ENCODE measurements around the gene LRFN5.

- TF ChIP-seq CTCF (IDR thresholded peaks at IDR 0.05): no peak
- no peak for TF ChIP-seq POLR2AphosphoS5 (IDR thresholded peaks at IDR 0.05)
These were observed 92.8 kb downstream of the LRFN5 start for GRCh38 chr14:41699486-41699885.
